Esophagus muscularis mucosa (tissue), 4 donors: Measurements from ENCODE around the gene UTF1. TPM values are rescaled to one million over a fixed set of nuclear protein-coding genes. Genes with fewer than 3 reads are reported as not detected.

ENCODE experiments used
- DNase-seq: peaks from one replicate; pipeline ENCODE4 v3.0.0-alpha.2; 2017; ENCODE audit errors: extremely low spot score
- H3K27ac ChIP-seq, 4 donors: fragments of 200-600 bp; sonication (generic); replicated peaks in 1 of 4; 1 replicate in 3 of 4; 2 replicates in 1 of 4; pipeline ENCODE4 v1.5.1; 2016 to 2019; ENCODE audit warnings: mild to moderate bottlenecking in 1 of 4
- H3K27me3 ChIP-seq, 4 donors: fragments of 200-600 bp; sonication (generic); one replicate each; pipeline versions ENCODE4 v1.5.1 to v1.6.0; 2016 to 2019
- H3K36me3 ChIP-seq, 4 donors: fragments of 200-600 bp; sonication (generic); one replicate each; pipeline ENCODE4 v1.5.1; 2016 to 2019
- H3K4me1 ChIP-seq, 4 donors: fragments of 200-600 bp; sonication (generic); one replicate each; pipeline ENCODE4 v1.5.1; 2016 to 2019
- H3K4me3 ChIP-seq, 4 donors: fragments of 200-600 bp; sonication (generic); 1 replicate in 2 of 4; 2 replicates in 2 of 4; pipeline ENCODE4 v1.5.1; 2016 to 2019; ENCODE audit warnings: mild to moderate bottlenecking in 4 of 4, moderate library complexity in 1 of 4
- H3K9me3 ChIP-seq, 4 donors: fragments of 200-600 bp; sonication (generic); 1 replicate in 3 of 4; 2 replicates in 1 of 4; pipeline ENCODE4 v1.5.1; 2016 to 2019
- CTCF ChIP-seq, 3 experiments: fragments of 200-600 bp in 2 of 3; fragments of 450-650 bp in 1 of 3; sonication (generic) in 2 of 3; IDR thresholded peaks; one replicate each; pipeline ENCODE4 v1.5.1; 2017 to 2019; ENCODE audit warnings: antibody characterized with exemption in 3 of 3, mild to moderate bottlenecking in 2 of 3, moderate library complexity in 1 of 3
- EP300 ChIP-seq: sonication (generic); formaldehyde crosslinking; IDR thresholded peaks from one replicate; pipeline ENCODE4 v1.6.1; 2017; ENCODE audit warnings: antibody characterized with exemption
- POLR2A ChIP-seq: fragments of 450-650 bp; IDR thresholded peaks from one replicate; pipeline ENCODE4 v1.6.1; 2017; ENCODE audit warnings: antibody characterized with exemption, moderate library complexity, mild to moderate bottlenecking, low read depth
- POLR2AphosphoS5 ChIP-seq, 2 donors: sonication (generic); formaldehyde crosslinking; IDR thresholded peaks; one replicate each; pipeline ENCODE4 v1.6.1; 2017; ENCODE audit warnings: antibody characterized with exemption in 2 of 2
- WGBS: methylation state at CpG from one replicate; pipeline ENCODE4 v1.1.5; 2018; 5-methylcytosine and 5-hydroxymethylcytosine counted together
- intact Hi-C: fragments of 100-400 bp; cut with DNase I; formaldehyde crosslinking; loops from one replicate; pipeline ENCODE4 v1.15.1; 2023
- total RNA-seq, 4 donors: library from RNA; depleted of rRNA; stranded (reverse); fragments of >200 nt; gene quantifications; one replicate each; pipeline versions ENCODE4 v1.1.0 to v1.2.1, GENCODE V29; 2016

UTF1 gene
- total RNA-seq, 4 donors from 2014 or later, result not detected

- peaks cover 0 to under 1% (median under 1%) of the 10 kb centered on the region in 4 donors for H3K4me1 ChIP-seq
- no peaks in the 10 kb centered on the region for H3K27me3 ChIP-seq
- peaks cover 0 to 40% (median 8%) of the 10 kb centered on the region in 4 donors for H3K36me3 ChIP-seq
- TF ChIP-seq CTCF (IDR thresholded peaks at IDR 0.05) (no peak), POLR2AphosphoS5 (IDR thresholded peaks at IDR 0.05) (no peak), POLR2A (no peak), EP300 (no peak)
- no peak overlapping the region for H3K4me3 ChIP-seq
- H3K9me3 ChIP-seq, result no peaks in the 10 kb centered on the region
- 83% methylated on average over 3 of the region's 22 CpGs for WGBS
- no peak for DNase-seq
- no peak overlapping the region for H3K27ac ChIP-seq
- intact Hi-C loops, result no loop called here
Observed at GRCh38 chr10:133267829-133268228, 37.8 kb downstream of the UTF1 start.

- H3K4me3 ChIP-seq, result no peak overlapping the region
- no peak overlapping the region for H3K27ac ChIP-seq
- no peak for TF ChIP-seq POLR2AphosphoS5 (IDR thresholded peaks at IDR 0.05)
- no peak for TF ChIP-seq POLR2A
- TF ChIP-seq EP300, result no peak
- no peak for TF ChIP-seq CTCF (IDR thresholded peaks at IDR 0.05)
- H3K27me3 ChIP-seq, result no peaks in the 10 kb centered on the region
- DNase-seq, result no peak
- intact Hi-C loops, result no loop called here
- H3K9me3 ChIP-seq, result no peaks in the 10 kb centered on the region
- no peaks in the 10 kb centered on the region for H3K4me1 ChIP-seq
- 93% methylated on average over 11 of the region's 22 CpGs for WGBS
- H3K36me3 ChIP-seq, result peaks cover 0 to 42% (median 11%) of the 10 kb centered on the region in 4 donors
Observed at GRCh38 chr10:133268532-133268931, 38.5 kb downstream of the UTF1 start.

- WGBS, result 80% methylated on average over 9 of the region's 26 CpGs
Observed at GRCh38 chr10:133269367-133269766, 39.4 kb downstream of the UTF1 start.

GRCh38 chr10:133270204-133270603, 40.2 kb downstream of the UTF1 start:
- peaks cover 0 to 14% (median 0%) of the 10 kb centered on the region in 4 donors for H3K27me3 ChIP-seq
- no peak overlapping the region for H3K27ac ChIP-seq
- intact Hi-C loops, result no loop called here
- WGBS, result 86% methylated on average over 11 of the region's 20 CpGs
- TF ChIP-seq POLR2AphosphoS5 (IDR thresholded peaks at IDR 0.05) (no peak), EP300 (no peak), POLR2A (no peak), CTCF (IDR thresholded peaks at IDR 0.05) (no peak)
- DNase-seq, result no peak
- H3K4me3 ChIP-seq, result no peak overlapping the region
- peaks cover 0 to 42% (median 11%) of the 10 kb centered on the region in 4 donors for H3K36me3 ChIP-seq
- H3K4me1 ChIP-seq, result no peaks in the 10 kb centered on the region
- H3K9me3 ChIP-seq, result no peaks in the 10 kb centered on the region

More at GRCh38 chr10:133269367-133269766, 39.4 kb downstream of the UTF1 start:
- TF ChIP-seq POLR2AphosphoS5 (IDR thresholded peaks at IDR 0.05), result no peak
- no peak for TF ChIP-seq EP300
- no peak for TF ChIP-seq POLR2A
- no peak for TF ChIP-seq CTCF (IDR thresholded peaks at IDR 0.05)
- Histone ChIP-seq H3K4me3 (no peak overlapping the region), H3K27me3 (peaks cover 0 to 6% (median 0%) of the 10 kb centered on the region in 4 donors), H3K4me1 (no peaks in the 10 kb centered on the region), H3K9me3 (no peaks in the 10 kb centered on the region), H3K27ac (no peak overlapping the region), H3K36me3 (peaks cover 0 to 42% (median 11%) of the 10 kb centered on the region in 4 donors)
- no peak for DNase-seq
- intact Hi-C loops, result no loop called here

GRCh38 chr10:133270773-133271297, 40.8 kb downstream of the UTF1 start:
- intact Hi-C loops, result no loop called here
- Histone ChIP-seq H3K4me1 (peaks cover 0 to 6% (median 0%) of the 10 kb centered on the region in 4 donors), H3K9me3 (no peaks in the 10 kb centered on the region), H3K36me3 (peaks cover 0 to 42% (median 11%) of the 10 kb centered on the region in 4 donors), H3K27me3 (peaks cover 0 to 21% (median 0%) of the 10 kb centered on the region in 4 donors), H3K27ac (no peak overlapping the region), H3K4me3 (no peak overlapping the region)
- no peak for DNase-seq
- TF ChIP-seq CTCF (IDR thresholded peaks at IDR 0.05), result no peak
- no peak for TF ChIP-seq POLR2AphosphoS5 (IDR thresholded peaks at IDR 0.05)
- TF ChIP-seq EP300, result no peak
- no CpG with 5 or more reads among the region's 19 CpGs for WGBS
